GM12878 (cell line): Measurements from ENCODE around the gene CD7. TPM values are rescaled to one million over a fixed set of nuclear protein-coding genes. Genes with fewer than 3 reads are reported as not detected.

Experiments used
- E2F4 ChIP-seq: IDR thresholded peaks from 2 replicates; pipeline ENCODE4 v1.6.1; 2012; ENCODE audit warnings: low read depth, low read length, improper control_type of control experiment
- E4F1 ChIP-seq: fragments of 450-650 bp; IDR thresholded peaks from 2 replicates; pipeline ENCODE4 v1.6.1; 2018; ENCODE audit warnings: borderline replicate concordance, mild to moderate bottlenecking; ENCODE audit not compliant: partially characterized antibody
- NFYB ChIP-seq: IDR thresholded peaks from 2 replicates; pipeline ENCODE4 v1.6.1; 2011; ENCODE audit warnings: low read depth, mild to moderate bottlenecking, low read length, improper control_type of control experiment, moderate library complexity; ENCODE audit not compliant: insufficient read depth
- RB1 ChIP-seq: fragments of 450-650 bp; formaldehyde crosslinking; IDR thresholded peaks from 2 replicates; pipeline ENCODE4 v1.6.1; 2017; ENCODE audit warnings: mild to moderate bottlenecking, borderline replicate concordance
- SMC3 ChIP-seq: IDR thresholded peaks from 2 replicates; pipeline ENCODE4 v1.6.1; 2011; ENCODE audit warnings: low read length, improper control_type of control experiment, borderline replicate concordance
- ZBTB40 ChIP-seq: fragments of 450-650 bp; IDR thresholded peaks from 2 replicates; pipeline ENCODE4 v1.6.1; 2016; ENCODE audit warnings: mild to moderate bottlenecking, moderate library complexity, borderline replicate concordance
- polyA plus RNA-seq, 11 experiments: library from polyadenylated mRNA; depleted of rRNA in 4 of 11; unstranded in 6 of 11; stranded (reverse) in 5 of 11; fragments of >200 nt; fragmentation: Nextera tagmentation in 4 of 11; fragmentation: Illumina TruSeq in 1 of 11; extraction: Ambion mirVana in 4 of 11; extraction: Trizol in 1 of 11; gene quantifications; 1 replicate in 1 of 11; 2 replicates in 10 of 11; pipeline versions ENCODE4 v1.2.1 to v1.2.3, GENCODE V29; 2011 to 2016; ENCODE audit warnings: inconsistent platforms in 2 of 11, missing spikeins in 2 of 11, low read depth in 1 of 11
- total RNA-seq, 4 experiments: library from RNA; depleted of rRNA in 3 of 4; stranded (reverse); fragments of >200 nt in 3 of 4; fragmentation: Illumina TruSeq in 1 of 4; extraction: Trizol in 1 of 4; gene quantifications; 2 replicates each; pipeline versions ENCODE4 v1.2.1 to v1.2.3, GENCODE V29; 2013 to 2021

Gene CD7
- total and polyA plus RNA-seq, 10 of the 15 experiments (the other 5 are each of a cell fraction or from before 2014, with no cell fraction given) = 0.33 TPM; not detected in 9

- no peak for TF ChIP-seq E2F4
- TF ChIP-seq SMC3 = peak; percentile 97
- TF ChIP-seq E4F1 = no peak
- peak; percentile 85; the same call in 1 of the 2 replicates for TF ChIP-seq RB1
- no peak for TF ChIP-seq ZBTB40
- 0 out of 2 replicates have a peak, but pooled peaks have one; percentile 20 for TF ChIP-seq NFYB
These were observed 34.5 kb upstream of the CD7 start (continued) for GRCh38 chr17:82351713-82352488.
